Memory B cell (primary cell): ENCODE results near the gene AKR1B15.

Experiments
- ATAC-seq: fragments of 150-1000 bp; cut with Tn5 transposase; 2 replicates; pipeline ENCODE4 v1.10.0; 2021; ENCODE audit warnings: low read depth, mild to moderate bottlenecking, moderate library complexity
- DNase-seq, 2 donors: peaks; one replicate each; pipeline ENCODE4 v3.0.0; 2022; ENCODE audit warnings: low spot score in 2 of 2
- H3K27ac Mint-ChIP-seq: one replicate; pipeline ENCODE4 v1.8.0; 2022; ENCODE audit warnings: mild to moderate bottlenecking, moderate library complexity, mixed read lengths
- H3K27me3 Mint-ChIP-seq: one replicate; pipeline ENCODE4 v1.8.0; 2022; ENCODE audit warnings: mixed read lengths
- H3K36me3 Mint-ChIP-seq: one replicate; pipeline ENCODE4 v1.8.0; 2022; ENCODE audit warnings: mild to moderate bottlenecking, mixed read lengths
- H3K4me1 Mint-ChIP-seq: one replicate; pipeline ENCODE4 v1.8.0; 2022; ENCODE audit warnings: mixed read lengths
- H3K4me3 Mint-ChIP-seq: one replicate; pipeline ENCODE4 v1.8.0; 2022; ENCODE audit warnings: mild to moderate bottlenecking, moderate library complexity, mixed read lengths
- H3K9me3 Mint-ChIP-seq: one replicate; pipeline ENCODE4 v1.8.0; 2022; ENCODE audit warnings: mixed read lengths

The AKR1B15 gene

DNA sequence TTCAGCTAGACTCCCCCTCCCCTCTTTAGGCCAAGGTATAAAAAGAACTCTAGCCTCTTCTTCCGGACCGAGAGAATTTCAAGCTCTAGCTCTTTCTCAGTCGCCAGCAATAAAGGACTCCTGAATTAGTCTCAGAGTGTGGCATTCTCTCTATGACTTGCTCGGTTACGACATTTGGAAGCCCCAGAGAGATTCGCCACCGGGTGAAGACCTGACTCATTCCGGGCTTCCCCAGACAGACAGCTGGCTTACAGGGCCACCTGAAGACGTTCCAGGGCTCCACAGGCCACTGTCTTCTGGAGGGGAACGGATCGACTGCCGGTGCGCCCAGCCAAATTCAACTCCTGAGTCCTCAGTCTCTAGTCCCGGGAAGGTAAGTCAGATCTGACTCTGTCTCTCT lies at the start of gene AKR1B15:
Gene AKR1B15 (plus strand): TSS at position 234 of the 400 bp plus-strand sequence. CDS start 15,510 bp downstream, outside the sequence.
- no peak within 1 kb of the TSS for H3K27ac Mint-ChIP-seq
- no peak for DNase-seq
- no peaks in the 10 kb centered on the region for H3K36me3 Mint-ChIP-seq
- H3K4me1 Mint-ChIP-seq: peaks cover 2% of the 10 kb centered on the region
- peak; percentile 29 for ATAC-seq
- H3K9me3 Mint-ChIP-seq: no peaks in the 10 kb centered on the region
- H3K4me3 Mint-ChIP-seq: no peak within 1 kb of the TSS
- H3K27me3 Mint-ChIP-seq: peaks cover 18% of the 10 kb centered on the region

DNA sequence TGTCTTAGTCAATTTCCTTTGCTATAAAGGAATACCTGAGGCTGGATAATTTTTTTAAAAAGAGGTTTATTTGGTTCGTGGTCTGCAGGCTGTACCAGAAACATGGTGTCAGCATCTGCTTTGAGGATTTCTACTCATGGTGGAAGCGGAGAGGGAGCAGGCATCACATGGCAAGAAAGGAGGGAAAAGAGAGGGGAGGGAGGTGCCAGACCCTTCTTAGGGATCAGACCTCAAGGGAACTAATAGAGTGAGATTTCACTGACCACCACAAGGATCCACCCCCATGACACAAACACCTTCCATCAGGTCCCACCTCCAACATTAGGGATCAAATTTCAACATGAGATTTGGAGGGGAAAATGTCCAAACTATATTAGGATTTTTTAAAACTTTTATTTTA lies 48.5 kb upstream of the AKR1B15 start:
- Mint-ChIP-seq H3K9me3 (no peaks in the 10 kb centered on the region), H3K4me1 (no peaks in the 10 kb centered on the region), H3K36me3 (no peaks in the 10 kb centered on the region), H3K27ac (no peak overlapping the region), H3K27me3 (peaks cover 5% of the 10 kb centered on the region), H3K4me3 (no peak overlapping the region)
- ATAC-seq (no peak), DNase-seq (no peak)

DNA sequence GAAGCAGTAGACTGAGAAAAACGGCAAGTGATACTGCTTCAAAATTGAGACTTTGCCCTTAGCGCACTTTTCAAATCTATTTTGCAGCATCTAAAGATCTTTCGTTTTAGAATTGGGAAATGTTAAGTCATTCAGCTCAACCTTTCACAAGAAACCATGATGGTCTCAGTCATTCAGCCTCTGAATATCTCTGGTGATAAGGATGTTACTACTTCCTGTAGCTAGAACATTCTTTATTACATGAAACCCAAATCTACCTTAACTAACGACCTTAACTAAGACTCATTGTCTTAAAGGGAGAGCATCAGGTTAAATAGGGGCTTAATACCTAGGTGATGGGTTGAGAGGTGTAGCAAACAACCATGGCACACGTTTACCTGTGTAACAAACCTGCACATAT lies 47.9 kb upstream of the AKR1B15 start:
- no peaks in the 10 kb centered on the region for H3K9me3 Mint-ChIP-seq
- DNase-seq (no peak), ATAC-seq (no peak)
- H3K4me3 Mint-ChIP-seq: no peak overlapping the region
- no peaks in the 10 kb centered on the region for H3K36me3 Mint-ChIP-seq
- H3K27me3 Mint-ChIP-seq: peaks cover 4% of the 10 kb centered on the region
- no peaks in the 10 kb centered on the region for H3K4me1 Mint-ChIP-seq
- H3K27ac Mint-ChIP-seq: no peak overlapping the region

DNA sequence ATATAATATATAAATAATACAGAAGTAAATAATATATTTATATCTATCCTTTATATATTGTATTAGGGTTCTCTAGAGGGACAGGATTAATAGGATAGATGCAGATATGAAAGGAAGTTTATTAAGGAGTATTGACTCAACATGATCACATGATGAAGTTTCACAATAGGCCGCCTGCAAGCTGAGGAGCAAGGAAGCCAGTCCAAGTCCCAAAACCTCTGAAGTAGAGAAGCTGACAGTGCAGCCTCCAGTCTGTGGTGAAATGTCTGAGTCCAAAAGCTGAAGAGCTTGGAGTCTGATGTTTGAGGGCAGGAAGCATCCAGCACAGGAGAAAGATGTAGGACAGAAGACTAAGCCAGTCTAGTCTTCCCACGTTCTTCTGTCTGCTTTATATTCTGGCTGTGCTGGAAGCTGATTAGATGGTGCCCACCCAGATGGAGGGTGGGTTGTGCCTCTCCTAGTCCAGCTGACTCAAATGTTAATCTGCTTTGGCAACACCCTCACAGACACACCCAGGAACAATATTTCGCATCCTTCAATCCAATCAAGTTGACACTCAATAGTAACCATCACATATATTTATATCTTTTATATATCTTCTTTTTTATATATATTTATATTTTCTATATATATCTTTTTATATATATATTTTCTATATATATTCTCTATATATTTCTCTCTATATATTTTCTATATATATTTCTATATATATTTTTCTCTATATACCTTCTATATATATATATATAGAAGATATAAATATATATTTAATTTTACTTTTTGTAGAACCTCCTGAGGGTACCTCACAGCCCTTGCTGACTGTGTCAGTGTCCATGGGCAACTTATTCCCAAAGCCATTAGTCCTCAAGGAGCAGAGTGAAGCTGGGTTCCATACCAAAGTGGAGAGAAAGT lies 46.2 kb upstream of the AKR1B15 start:
- ATAC-seq: no peak
- Mint-ChIP-seq H3K4me3 (no peak overlapping the region), H3K9me3 (no peaks in the 10 kb centered on the region), H3K27me3 (peaks cover 4% of the 10 kb centered on the region), H3K4me1 (no peaks in the 10 kb centered on the region), H3K36me3 (no peaks in the 10 kb centered on the region), H3K27ac (no peak overlapping the region)
- DNase-seq: no peak

- Mint-ChIP-seq H3K27ac (no peak overlapping the region), H3K4me1 (no peaks in the 10 kb centered on the region), H3K36me3 (no peaks in the 10 kb centered on the region), H3K4me3 (no peak overlapping the region), H3K9me3 (no peaks in the 10 kb centered on the region), H3K27me3 (peaks cover 2% of the 10 kb centered on the region)
- DNase-seq: no peak
- no peak for ATAC-seq
These were observed 44.2 kb upstream of the AKR1B15 start for GRCh38 chr7:134504660-134505164.

DNA sequence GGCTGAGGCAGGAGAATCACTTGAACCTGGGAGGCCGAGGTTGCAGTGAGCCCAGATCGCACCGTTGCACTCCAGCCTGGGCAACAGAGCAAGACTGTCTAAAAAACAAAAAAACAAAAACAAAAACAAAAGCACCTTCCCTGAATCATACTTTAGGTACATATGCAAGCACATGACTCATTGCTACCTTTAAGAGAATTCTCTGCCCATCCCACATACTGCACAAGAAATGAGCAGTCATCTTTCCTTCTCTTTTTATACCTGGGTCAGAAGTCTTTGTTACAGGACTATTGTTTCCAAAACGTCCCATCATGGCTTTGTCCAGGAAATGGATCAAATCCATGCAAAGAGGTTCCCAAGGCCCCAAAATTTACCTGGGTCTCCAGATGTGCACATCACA lies 43.1 kb upstream of the AKR1B15 start:
- Mint-ChIP-seq H3K4me1 (no peaks in the 10 kb centered on the region), H3K9me3 (no peaks in the 10 kb centered on the region), H3K27ac (no peak overlapping the region), H3K27me3 (peaks cover 2% of the 10 kb centered on the region), H3K36me3 (no peaks in the 10 kb centered on the region), H3K4me3 (no peak overlapping the region)
- ATAC-seq: no peak
- DNase-seq: no peak

DNA sequence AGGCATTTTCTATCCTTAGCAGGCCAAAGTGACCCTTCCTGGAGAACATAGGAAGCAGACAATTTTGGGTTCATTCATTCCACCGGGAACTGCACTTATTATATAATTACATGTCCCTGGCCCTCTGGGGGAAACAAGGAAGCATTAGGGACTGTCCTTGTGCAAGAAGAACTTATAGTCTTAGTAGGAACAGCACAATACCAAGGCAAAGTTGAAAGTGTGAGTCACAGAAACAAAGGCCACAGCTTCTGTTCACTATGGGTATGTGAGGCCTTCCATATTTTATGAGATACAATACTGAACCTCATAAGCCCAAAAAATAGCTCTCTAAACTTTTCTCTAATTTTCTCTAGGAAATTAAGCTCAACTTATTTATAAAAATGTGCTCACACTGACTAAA lies 39.9 kb upstream of the AKR1B15 start:
- no peaks in the 10 kb centered on the region for H3K36me3 Mint-ChIP-seq
- no peak for ATAC-seq
- H3K4me3 Mint-ChIP-seq: no peak overlapping the region
- no peak overlapping the region for H3K27ac Mint-ChIP-seq
- no peaks in the 10 kb centered on the region for H3K9me3 Mint-ChIP-seq
- DNase-seq: no peak
- H3K4me1 Mint-ChIP-seq: no peaks in the 10 kb centered on the region
- peaks cover 2% of the 10 kb centered on the region for H3K27me3 Mint-ChIP-seq

DNA sequence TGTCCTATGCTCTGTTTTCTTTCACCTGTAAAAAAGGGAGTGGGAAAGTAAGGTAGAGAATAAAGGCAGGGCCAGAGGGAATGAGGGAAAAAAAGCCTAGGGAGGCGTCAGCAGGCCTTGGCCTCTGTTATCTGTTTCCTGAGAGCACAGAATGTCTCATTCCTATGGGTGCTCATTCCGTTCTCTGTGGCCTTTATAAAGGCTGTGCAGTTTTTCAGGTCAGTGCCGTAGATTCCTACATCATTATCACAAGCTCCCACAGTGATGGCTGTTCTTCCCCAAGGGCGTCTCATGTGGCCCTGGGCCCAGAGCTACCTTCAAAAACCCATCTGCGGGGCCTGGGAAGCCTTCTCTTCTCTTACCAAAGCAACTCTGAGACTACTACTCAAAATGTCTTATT lies 38.3 kb upstream of the AKR1B15 start:
- H3K4me3 Mint-ChIP-seq: no peak overlapping the region
- ATAC-seq (no peak), DNase-seq (no peak)
- peaks cover 2% of the 10 kb centered on the region for H3K27me3 Mint-ChIP-seq
- no peak overlapping the region for H3K27ac Mint-ChIP-seq
- H3K4me1 Mint-ChIP-seq: peaks cover 3% of the 10 kb centered on the region
- H3K9me3 Mint-ChIP-seq: no peaks in the 10 kb centered on the region
- no peaks in the 10 kb centered on the region for H3K36me3 Mint-ChIP-seq

DNA sequence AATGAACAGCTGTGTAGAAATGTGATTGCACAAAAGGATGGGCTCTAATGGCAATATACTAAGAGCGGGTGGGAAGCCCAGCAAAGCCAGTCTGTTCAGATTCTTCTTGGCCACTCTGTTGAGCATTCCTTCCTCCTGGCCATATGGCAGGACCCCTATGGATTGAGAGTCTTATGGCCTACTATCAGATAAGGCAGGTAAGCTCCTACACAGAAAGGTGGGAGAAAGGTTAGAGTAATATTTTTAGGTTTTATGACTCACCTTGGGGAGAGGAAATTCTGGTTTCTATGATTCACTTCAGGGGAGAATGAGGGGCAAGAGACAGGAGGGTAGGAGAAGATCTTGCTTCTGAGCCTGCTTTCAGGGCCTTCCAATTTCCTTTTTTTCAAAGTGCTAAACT lies 36.6 kb upstream of the AKR1B15 start:
- DNase-seq (no peak), ATAC-seq (no peak)
- no peak overlapping the region for H3K27ac Mint-ChIP-seq
- H3K9me3 Mint-ChIP-seq: no peaks in the 10 kb centered on the region
- peaks cover 3% of the 10 kb centered on the region for H3K4me1 Mint-ChIP-seq
- H3K36me3 Mint-ChIP-seq: no peaks in the 10 kb centered on the region
- H3K27me3 Mint-ChIP-seq: peaks cover 2% of the 10 kb centered on the region
- no peak overlapping the region for H3K4me3 Mint-ChIP-seq

GRCh38 chr7:134513169-134513752 lies 35.6 kb upstream of the AKR1B15 start:
- ATAC-seq (peak; percentile 63), DNase-seq (peak in 1 of 2 donors; percentile 12)
- H3K4me3 Mint-ChIP-seq: no peak overlapping the region
- H3K36me3 Mint-ChIP-seq: no peaks in the 10 kb centered on the region
- H3K9me3 Mint-ChIP-seq: no peaks in the 10 kb centered on the region
- H3K27ac Mint-ChIP-seq: no peak overlapping the region
- H3K4me1 Mint-ChIP-seq: peaks cover 3% of the 10 kb centered on the region
- H3K27me3 Mint-ChIP-seq: peaks cover 2% of the 10 kb centered on the region

- Mint-ChIP-seq H3K9me3 (no peaks in the 10 kb centered on the region), H3K27ac (no peak overlapping the region), H3K27me3 (peaks cover 3% of the 10 kb centered on the region), H3K36me3 (no peaks in the 10 kb centered on the region), H3K4me1 (peaks cover 3% of the 10 kb centered on the region), H3K4me3 (no peak overlapping the region)
- ATAC-seq: no peak
- no peak for DNase-seq
These were observed 34.8 kb upstream of the AKR1B15 start for GRCh38 chr7:134514106-134514505.

DNA sequence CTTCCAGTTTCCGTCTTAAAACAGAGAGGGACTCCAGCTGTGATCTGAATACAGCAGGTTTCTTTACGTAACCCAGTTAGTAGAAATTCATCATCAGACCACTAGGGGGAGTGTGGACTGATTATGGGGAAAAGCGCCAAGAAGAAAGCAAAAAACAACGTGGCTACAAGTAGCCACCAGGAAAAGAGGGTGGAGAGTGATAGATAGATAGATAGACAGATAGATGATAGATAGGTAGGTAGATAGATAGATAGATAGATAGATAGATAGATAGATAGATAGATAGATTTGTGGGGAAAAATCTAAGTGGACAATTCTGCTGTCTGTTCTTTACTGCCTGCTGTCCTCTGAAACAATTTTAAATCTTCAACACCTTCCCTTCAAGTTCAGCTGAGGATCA lies 34.2 kb upstream of the AKR1B15 start:
- DNase-seq: peak; percentile 22 to 57
- Mint-ChIP-seq H3K4me1 (peaks cover 3% of the 10 kb centered on the region), H3K36me3 (no peaks in the 10 kb centered on the region), H3K27me3 (peaks cover 3% of the 10 kb centered on the region), H3K27ac (no peak overlapping the region), H3K9me3 (no peaks in the 10 kb centered on the region), H3K4me3 (no peak overlapping the region)
- peak; percentile 51 for ATAC-seq

DNA sequence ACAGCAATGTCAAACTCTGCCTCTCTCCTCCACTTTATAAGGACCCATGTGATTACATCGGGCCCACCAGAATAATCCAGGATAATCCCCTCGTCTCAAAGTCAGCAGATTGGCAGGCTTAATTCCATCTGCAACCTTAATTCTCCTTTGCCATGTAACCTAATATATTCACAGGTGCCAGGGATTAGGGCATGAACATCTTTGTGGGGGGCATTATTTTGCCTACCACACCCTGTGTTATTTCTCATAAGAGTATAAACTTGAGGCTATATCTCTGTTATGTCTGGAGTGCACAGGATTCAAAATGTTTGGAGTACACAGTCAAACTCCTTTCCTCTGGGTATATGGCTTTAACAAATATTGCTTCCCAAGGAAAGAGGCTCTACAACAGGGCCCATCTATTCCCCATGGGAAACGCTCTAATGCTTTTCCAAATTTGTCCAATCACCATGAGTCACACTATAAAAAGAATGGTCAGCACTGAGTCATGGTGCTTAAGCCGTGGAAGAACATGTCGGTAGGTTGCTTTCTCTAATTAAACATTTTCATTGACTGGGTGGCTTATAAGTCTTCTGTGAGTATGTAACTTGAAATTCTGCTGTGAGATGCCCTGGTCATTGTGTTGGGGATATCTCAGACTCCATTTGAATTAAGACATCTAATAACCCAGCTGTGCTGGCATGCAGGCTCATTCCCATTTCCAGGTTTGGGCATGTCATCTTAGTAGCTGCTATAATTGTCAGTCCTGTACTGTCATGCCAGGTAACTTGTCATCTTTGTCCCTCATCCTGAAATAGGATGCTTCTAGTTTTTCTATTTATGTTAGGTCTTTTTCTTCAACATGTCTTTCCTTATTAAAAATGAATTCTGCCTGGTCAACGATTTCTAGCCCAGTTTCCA lies 33.1 kb upstream of the AKR1B15 start:
- no peak overlapping the region for H3K27ac Mint-ChIP-seq
- DNase-seq: no peak
- no peak overlapping the region for H3K4me3 Mint-ChIP-seq
- H3K27me3 Mint-ChIP-seq: peaks cover 3% of the 10 kb centered on the region
- peaks cover 3% of the 10 kb centered on the region for H3K4me1 Mint-ChIP-seq
- no peaks in the 10 kb centered on the region for H3K36me3 Mint-ChIP-seq
- no peak for ATAC-seq
- H3K9me3 Mint-ChIP-seq: no peaks in the 10 kb centered on the region

GRCh38 chr7:134520130-134520529 lies 28.8 kb upstream of the AKR1B15 start:
- no peaks in the 10 kb centered on the region for H3K4me1 Mint-ChIP-seq
- H3K9me3 Mint-ChIP-seq: no peaks in the 10 kb centered on the region
- ATAC-seq: no peak
- H3K36me3 Mint-ChIP-seq: no peaks in the 10 kb centered on the region
- no peak for DNase-seq
- no peak overlapping the region for H3K27ac Mint-ChIP-seq
- H3K4me3 Mint-ChIP-seq: no peak overlapping the region
- H3K27me3 Mint-ChIP-seq: peaks cover 8% of the 10 kb centered on the region
